GM04504 (cell line): Measurements from ENCODE around the gene B4GALT6.

Source experiments
- DNase-seq: peaks from one replicate; pipeline ENCODE4 v3.0.0-alpha.2; 2012; ENCODE audit warnings: low read depth

B4GALT6 gene

GRCh38 chr18:31633392-31634330, 50.7 kb downstream of the B4GALT6 start:
- DNase-seq = no peak

DNA sequence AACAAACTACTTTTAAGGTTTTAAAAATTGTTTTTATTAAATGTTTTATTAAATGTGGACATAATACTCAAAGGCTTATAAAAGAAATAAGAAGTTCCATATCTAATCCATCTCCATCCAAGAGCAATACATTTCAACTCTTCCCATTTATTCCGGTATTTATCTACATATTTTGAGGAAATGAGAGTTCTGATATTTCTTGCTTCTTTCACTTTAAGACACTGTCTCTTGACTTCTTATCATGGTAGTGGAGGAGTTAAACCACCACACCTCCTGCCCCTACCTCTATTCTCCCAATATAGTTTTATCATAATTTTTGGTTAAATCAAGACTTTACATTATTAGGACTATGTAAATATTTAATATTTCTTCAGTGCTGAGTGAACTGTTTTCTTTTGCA, 52.0 kb downstream of the B4GALT6 start:
- no peak for DNase-seq

- no peak for DNase-seq
Measured at GRCh38 chr18:31631526-31631925, 52.9 kb downstream of the B4GALT6 start.

GRCh38 chr18:31630549-31630948, 53.8 kb downstream of the B4GALT6 start:
- no peak for DNase-seq

DNA sequence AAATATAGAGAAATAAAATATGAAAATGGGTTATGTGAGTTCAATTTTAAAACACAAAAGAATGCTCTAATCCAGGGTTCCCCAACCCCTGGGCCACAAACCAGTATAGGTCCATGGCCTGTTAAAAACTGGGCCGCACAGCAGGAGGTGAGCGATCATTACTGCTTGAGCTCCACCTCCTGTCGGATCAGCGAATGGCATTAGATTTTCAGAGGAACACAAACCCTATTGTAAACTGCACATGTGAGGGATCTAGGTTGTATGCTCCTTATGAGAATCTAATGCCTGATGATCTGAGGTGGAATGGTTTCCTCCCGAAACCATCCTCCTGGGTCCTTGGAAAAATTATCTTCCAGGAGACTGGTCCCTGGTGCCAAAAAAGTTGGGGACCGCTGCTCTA, 58.0 kb downstream of the B4GALT6 start:
- DNase-seq = no peak

- DNase-seq = no peak
Measured at GRCh38 chr18:31624892-31625640, 59.3 kb downstream of the B4GALT6 start.

GRCh38 chr18:31619291-31619690, 65.1 kb downstream of the B4GALT6 start:
- DNase-seq = no peak

- DNase-seq = no peak
Measured at GRCh38 chr18:31618801-31619200, 65.6 kb downstream of the B4GALT6 start.

DNA sequence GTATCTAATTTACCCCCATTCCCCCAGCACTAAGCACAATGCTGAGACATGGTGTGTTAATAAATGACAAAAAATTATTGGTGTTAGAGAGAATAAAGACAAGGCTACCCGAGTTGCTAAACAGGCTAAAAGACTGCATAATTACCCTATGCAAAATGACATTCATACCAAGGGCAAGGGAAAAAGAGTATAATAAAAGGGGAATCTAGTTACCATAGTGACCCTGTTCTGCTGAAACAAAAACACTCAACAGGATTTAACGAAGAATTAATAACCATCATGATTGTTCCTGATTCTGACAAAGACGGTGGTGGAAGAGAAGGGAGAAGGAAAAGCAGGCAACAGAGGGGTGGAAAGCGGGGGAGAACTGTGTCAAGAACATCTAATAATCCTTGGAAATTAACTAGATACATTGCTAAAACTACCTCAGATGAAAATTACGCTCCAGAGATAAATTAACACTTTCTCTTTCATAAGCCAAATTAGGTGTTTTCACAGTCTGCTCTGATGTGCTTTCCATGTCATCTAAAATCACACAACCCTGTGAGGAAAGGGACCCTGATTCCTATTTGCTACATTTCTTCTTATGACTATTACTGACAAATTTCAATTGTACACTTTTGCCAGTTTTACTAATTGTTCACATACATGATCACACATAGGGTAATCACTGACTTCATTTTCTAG, 67.2 kb downstream of the B4GALT6 start:
- no peak for DNase-seq

DNA sequence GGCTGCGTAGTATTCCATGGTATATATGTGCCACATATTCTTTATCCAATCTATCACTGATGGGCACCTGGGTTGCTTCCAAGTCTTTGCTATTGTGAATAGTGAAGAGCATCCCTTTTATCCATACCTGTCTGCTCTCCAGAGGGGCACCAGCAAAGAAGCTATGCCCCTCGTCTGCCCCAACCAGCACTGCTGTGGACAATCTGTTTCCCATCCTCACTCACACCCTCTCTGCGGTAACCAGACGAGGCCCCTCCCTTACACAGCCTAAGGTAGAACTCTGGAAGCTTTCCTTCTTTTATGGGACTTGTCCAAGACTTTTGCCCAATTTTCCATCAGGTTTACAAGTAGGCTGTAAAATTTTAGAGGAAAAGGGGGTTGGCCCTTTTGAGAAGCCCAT, 67.8 kb downstream of the B4GALT6 start:
- no peak for DNase-seq

GRCh38 chr18:31614044-31614443, 70.3 kb downstream of the B4GALT6 start:
- no peak for DNase-seq

GRCh38 chr18:31612124-31612523, 72.3 kb downstream of the B4GALT6 start:
- DNase-seq = no peak

- DNase-seq = no peak
Measured at GRCh38 chr18:31611511-31611910, 72.9 kb downstream of the B4GALT6 start.

DNA sequence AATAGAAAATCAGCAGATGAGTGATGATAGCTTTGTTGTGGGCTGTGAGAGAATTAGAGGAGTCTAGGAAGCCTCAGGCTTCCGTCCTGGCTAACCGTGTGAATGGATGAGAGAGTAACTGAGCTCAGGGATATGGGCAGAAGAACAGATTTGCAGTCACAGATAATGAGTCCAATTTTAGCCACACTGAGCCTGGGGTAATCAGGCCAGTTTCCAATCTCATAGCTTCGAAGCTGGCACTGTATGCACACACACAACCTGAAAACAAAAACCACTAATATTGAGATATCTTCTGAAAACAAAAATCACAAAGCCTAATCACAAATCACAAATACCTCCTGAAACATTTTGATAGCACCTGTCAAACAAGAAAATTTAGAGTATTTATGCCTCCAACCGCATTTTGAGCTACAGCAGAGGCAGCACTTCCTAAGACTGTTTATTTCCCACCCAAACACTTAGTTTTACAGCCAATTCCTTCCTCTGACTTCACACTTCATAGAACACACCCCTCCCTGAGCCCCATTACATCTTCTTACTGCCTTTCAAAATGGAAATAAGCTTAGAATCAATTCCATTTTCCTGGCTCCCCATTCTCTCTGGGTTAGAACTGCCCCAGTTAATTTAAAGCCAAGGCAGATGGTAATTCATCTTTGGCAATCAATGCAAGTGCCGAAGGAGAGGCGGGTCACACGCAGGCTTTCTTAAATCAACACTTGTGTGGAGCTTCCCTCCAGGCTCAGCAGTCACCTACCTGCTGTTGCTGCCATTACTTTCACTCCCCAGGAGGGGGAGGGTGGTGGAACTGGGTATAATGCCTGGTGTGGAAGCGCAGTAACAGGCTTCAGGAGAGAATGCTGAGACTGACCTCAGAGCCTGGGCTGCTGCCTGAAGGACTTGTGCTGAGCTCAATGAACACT, 73.8 kb downstream of the B4GALT6 start:
- no peak for DNase-seq

GRCh38 chr18:31609886-31610285, 74.5 kb downstream of the B4GALT6 start:
- no peak for DNase-seq

DNA sequence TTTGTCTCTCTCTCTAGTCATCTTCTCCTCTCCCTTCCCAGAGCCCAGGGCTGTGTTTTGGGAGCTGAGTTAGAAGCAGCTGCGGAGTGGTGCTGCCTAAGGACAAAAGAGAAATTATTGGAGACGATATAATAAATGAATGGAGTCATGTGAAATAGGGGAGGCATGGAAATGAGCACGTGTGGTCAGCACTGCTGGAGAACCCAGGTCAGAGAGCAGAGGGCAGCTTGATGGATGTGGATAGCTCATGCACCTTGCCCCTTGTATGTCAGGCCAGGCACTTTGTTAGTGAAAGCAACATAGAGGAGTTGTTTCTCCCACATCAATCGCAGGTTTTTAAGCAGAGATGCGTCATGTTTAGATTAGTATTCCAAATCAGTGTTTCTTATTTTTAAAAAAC, 77.0 kb downstream of the B4GALT6 start:
- DNase-seq = no peak

GRCh38 chr18:31606265-31606664, 78.1 kb downstream of the B4GALT6 start:
- no peak for DNase-seq

DNA sequence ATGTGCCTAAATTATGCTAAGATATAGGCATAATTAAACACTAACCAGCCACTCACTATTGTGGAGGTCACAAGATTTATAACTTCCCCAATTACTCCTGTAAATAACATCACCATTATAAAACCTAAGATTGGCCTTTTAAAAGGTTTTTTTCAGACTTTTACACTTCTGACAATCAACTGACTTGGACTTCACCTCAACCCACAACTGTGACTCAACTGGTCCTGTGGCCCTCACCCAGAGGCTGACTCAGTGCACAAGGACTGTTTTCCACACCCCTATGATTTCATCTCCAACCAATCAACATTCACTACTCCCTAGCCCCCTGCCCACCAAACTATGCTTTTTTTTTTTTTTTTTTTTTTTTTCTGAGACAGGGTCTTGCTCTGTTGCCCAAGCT, 81.1 kb downstream of the B4GALT6 start:
- DNase-seq = no peak

DNA sequence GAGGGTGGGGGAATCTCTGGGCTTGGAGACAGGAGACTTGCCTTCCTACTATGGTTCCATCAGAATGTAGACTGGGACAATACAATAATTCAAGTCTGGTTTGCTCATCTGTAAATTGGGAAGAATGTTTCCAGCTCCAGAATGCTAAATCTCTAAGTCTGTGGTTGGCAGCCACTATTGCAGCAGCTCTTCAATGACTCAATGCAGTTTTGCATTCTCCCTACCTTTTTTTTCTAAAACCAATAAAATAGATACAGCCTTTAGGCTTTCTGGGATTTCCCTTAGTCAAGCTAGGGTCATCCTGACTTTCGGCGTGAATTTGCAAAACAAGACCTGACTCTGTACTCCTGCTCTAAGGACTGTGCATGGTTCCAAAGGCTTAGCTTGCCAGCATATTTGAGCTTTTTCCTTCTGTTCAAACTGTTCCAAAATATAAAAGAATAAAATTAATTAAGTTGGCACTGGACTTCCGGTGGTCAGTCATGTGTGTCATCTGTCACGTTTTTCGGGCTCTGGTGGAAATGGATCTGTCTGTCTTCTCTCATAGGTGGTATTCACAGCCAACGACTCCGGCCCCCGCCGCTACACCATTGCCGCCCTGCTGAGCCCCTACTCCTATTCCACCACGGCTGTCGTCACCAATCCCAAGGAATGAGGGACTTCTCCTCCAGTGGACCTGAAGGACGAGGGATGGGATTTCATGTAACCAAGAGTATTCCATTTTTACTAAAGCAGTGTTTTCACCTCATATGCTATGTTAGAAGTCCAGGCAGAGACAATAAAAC, 86.2 kb downstream of the B4GALT6 start:
- DNase-seq = no peak

- DNase-seq = no peak
Measured at GRCh38 chr18:31596081-31596872, 88.1 kb downstream of the B4GALT6 start.
